Fibroblast of skin of back (primary cell): ENCODE data around the gene FOXP3.

Source experiments
- DNase-seq: peaks from one replicate; pipeline ENCODE4 v3.0.0-alpha.2; 2013

The FOXP3 gene

GRCh38 chrX:49249071-49249470 is 15.4 kb downstream of the FOXP3 start:
- DNase-seq: no peak

DNA sequence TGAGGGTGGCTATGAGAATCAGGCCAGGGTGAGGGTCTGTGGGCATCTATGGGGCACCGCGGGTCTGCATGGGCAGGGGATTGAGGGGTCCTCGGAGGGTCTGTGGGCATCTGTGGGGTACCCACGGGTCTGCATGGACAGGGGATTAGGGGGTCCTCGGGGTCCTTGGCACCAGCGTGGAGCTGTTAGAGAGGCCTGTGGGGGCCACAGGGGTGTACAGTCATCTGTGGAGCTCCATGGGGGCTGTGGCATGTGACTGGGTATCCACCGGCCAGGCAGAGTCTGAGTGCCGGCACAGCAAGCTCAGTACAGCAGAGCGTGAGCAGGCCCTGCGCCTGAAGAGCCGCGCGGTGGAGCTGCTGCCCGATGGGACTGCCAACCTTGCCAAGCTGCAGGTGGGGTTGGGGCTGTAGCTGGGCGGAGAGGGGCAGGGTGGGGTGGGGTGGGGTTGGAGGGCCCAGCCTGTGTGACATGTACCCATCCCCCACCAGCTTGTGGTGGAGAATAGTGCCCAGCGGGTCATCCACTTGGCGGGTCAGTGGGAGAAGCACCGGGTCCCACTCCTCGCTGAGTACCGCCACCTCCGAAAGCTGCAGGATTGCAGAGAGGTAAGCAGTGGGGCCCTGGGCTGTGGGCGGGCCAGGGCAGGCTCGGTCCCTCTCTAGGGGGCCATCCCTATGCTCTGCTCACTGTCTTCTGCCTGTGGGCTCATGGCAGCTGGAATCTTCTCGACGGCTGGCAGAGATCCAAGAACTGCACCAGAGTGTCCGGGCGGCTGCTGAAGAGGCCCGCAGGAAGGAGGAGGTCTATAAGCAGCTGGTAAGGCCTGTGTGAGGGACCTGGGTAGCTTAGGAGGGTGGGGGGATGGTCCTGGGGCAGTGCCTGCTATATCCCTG is 16.3 kb downstream of the FOXP3 start:
- no peak for DNase-seq

DNA sequence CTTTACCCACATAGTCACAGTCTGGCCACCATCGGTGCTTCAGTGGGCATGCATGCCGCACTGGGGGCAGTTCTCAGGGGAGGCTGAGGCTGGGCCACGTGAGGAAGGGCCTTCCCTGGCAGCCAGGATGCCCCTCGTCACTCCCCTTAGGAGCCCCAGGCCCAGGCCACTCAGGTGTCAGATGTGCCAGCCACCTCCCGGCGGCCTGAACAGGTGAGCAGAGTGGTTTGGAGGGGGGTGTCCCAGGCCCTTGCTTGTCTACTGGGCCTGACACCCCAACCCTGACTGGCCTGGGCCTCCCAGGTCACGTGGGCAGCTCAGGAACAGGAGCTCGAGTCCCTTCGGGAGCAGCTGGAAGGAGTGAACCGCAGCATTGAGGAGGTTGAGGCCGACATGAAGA is 17.2 kb downstream of the FOXP3 start:
- no peak for DNase-seq

DNA sequence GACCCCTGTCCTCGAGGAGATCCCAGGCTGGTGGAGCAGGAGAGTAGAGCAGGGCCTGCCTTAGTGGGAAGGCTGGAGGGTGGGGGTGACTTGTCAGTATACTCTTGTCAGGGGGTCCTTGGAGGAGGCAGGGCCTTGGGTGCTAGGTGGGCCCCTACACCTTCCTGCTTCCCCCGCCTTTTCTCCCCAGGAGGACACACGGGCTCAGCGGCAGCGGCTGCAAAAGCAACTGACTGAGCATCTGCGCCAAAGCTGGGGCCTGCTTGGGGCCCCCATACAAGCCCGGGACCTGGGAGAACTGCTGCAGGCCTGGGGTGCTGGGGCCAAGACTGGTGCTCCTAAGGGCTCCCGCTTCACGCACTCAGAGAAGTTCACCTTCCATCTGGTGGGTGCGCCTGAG is 18.0 kb downstream of the FOXP3 start:
- no peak for DNase-seq

- no peak for DNase-seq
Observed at GRCh38 chrX:49244207-49244606, 20.3 kb downstream of the FOXP3 start.

DNA sequence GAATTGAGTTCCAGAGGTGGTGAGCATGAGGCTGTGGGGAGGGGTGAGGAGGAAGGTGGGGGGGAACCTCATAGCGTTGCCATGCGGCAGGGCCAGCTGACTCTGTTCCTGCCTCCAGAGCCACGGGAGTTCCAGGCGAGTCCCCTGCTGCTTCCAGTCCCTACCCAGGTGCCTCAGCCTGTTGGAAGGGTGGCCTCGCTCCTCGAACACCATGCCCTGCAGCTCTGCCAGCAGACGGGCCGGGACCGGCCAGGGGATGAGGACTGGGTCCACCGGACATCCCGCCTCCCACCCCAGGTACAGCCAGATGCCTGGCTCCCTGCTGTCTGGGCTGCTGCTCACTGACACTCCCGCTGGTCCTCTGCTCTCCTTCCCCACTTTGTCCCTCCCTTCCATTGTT is 21.3 kb downstream of the FOXP3 start:
- DNase-seq: no peak

DNA sequence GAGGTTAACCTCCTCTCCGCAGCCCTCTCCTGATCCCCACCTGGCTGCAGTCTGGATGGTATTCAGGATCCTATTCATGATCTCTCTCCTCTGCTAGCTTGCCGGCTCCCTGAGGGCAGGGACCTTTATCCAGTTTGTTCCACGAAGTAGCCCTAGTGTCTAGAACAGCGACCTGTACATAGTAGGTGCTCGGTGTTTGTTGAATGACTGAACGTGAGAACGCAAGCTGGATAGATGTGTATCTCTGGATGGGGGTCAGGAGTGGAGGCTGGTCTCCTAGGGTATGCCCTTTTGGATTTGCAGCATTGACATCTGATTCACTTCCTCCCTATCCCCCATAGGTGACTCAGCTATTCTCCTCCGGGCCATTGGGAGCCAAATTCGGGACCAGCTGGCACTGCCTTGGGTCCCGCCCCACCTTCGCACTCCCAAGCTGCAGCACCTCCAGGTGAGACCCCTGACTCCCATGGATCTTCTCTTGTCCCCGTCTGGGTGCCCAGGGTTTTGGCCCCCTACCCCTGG is 21.9 kb downstream of the FOXP3 start:
- no peak for DNase-seq

- DNase-seq: no peak
Observed at GRCh38 chrX:49238735-49239134, 25.8 kb downstream of the FOXP3 start.

DNA sequence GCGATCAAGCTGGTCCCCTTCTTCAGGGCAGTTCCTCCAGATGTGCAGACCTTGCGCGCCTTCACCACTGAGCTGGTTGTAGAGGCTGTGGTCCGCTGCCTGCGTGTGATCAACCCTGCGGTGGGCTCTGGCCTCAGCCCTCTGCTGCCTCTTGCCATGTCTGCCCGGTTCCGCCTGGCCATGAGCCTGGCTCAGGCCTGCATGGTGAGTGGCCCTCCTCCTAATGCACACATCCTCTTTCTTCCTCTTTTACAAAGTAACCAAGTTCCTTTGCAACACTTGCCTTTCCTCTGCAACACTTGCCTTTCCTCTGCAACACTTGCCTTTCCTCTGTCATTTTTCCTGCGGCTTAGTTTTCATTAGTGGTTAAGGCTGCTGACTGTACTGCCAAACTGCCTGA is 27.4 kb downstream of the FOXP3 start:
- DNase-seq: no peak

GRCh38 chrX:49233887-49234555 is 30.5 kb downstream of the FOXP3 start:
- no peak for DNase-seq

- no peak for DNase-seq
Observed at GRCh38 chrX:49233176-49233575, 31.3 kb downstream of the FOXP3 start, which contains the start of gene CACNA1F. Gene CACNA1F, minus strand, starts transcription at chrX:49233340. Its CDS starts 31 bp downstream, at chrX:49233309.

DNA sequence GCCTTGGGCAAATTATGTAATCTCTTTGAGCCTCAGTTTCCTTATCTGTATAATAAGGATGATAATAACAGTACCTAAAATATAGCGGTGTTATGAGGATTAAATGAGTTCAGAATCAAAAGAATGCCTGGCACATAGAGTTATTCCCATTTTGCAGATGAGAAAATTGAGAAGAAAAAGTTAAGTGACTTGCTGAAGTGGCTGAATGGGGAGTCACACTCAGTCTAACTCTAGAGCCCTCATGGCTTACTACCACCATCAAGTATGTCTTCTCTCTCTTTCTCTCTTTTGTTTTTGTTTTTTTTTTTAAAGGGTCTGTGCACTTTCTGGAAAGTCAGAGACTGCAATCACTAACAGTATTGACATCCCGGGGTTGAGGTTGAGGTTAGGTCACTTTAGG is 32.0 kb downstream of the FOXP3 start:
- DNase-seq: no peak

GRCh38 chrX:49231333-49232000 is 33.0 kb downstream of the FOXP3 start:
- DNase-seq: no peak

DNA sequence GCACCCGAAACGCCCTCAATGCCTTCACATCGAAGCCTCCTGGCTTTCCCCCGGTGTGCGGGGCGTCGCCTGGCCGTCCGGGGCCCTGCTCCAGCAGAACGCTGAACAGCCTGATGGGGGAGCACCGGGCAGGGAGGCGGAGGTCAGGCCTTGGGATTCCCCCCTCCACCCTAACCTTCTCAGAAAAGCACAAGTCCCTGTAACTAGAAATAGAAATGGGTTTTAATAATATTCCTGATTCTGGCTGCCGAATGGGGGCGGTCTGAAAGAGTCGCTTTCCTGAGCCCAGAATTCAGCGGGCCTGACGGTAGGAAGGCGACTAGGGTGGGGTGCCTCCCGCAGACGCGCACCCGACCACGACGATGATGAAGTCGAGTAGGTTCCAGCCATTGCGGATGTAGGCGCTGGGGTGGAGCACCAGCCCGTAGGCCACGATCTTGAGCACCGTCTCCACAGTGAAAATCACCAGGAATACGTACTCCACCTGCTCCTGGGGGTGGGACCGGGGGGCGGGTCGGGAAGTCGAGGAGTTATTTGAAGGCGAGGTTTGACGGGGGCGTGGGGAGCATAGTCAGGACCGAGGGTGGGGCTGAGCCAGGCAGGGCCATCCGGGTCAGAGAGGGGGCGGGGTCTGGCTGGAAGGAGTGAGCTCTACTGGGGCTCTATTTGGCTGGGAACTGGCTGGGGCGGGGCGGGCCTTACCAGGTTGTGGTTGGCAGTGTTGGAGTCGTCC is 33.8 kb downstream of the FOXP3 start:
- peak; percentile 5 for DNase-seq

DNA sequence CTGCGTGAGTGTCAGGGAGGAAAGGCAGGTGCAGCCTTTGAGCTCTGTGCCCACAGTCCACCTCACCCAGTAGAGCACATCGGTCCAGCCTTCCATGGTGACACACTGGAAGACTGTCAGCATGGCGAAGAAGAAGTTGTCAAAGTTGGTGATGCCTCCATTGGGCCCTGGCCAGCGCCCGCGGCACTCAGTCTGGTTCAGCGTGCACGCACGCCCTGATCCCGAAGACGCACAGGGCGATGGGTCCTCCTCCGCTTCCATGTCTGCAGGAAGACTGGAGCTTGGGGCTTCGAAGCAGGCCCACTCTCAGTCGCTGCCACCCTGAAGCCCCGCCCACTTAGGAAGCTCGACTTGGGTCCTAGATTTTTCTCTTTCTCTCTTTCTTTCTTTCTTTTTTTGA is 36.3 kb downstream of the FOXP3 start:
- DNase-seq: no peak

DNA sequence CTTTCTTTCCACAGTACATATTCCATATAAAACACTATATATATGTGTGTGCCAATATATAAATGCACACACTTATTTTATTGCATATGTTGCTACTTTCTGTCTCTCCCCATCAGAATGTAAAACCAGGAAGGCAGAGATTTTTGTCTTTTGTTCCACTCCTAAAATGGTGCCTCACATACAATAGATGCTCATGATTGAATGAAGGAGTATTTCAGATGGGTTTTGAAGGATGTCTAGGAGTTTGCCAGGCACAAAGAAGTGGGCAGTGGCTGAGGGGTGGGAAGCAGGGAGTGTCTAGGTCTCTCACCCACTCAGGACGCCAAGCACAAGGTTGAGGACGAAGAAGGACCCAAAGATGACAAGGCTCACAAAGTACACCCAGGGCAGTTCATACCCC is 36.8 kb downstream of the FOXP3 start:
- no peak for DNase-seq

DNA sequence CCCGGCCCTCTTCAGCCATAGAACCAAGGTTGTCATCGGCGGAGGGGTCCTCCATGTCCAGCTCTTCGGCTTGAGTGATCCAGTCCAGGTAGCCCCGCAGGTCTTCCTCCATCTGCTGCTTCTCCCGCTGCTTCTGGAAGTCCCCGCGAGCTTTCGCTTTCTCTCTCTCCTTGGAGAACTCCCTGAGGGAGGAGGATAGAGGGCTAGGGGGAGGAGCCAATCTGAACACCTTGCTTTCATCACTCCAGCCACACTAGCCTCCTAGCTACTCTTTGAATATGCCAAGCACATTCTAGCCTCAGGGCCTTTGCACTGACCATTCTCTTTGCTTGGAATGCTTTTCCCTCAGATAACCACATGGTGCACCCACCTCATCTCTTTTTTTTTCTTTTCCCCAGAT is 37.6 kb downstream of the FOXP3 start:
- DNase-seq: no peak

DNA sequence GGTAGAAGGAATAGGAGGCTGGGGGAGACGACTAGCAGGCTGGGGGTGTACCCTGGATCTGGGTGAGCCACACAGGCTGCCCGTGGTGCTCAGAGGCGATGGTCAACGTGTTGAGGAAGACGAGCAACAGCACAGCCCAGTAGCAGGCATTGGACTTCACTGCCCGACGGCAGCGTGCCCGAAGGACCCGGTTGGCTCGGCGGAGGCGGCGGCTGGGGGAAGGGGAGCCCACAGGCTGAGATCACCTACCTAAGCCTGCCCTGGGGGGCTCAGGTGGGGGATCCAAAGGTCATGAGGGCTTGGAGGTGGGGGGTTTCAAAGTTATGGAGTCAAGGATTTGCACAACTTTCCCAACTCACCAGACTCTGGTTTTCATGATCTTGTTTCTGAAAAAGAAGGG is 38.7 kb downstream of the FOXP3 start:
- no peak for DNase-seq

DNA sequence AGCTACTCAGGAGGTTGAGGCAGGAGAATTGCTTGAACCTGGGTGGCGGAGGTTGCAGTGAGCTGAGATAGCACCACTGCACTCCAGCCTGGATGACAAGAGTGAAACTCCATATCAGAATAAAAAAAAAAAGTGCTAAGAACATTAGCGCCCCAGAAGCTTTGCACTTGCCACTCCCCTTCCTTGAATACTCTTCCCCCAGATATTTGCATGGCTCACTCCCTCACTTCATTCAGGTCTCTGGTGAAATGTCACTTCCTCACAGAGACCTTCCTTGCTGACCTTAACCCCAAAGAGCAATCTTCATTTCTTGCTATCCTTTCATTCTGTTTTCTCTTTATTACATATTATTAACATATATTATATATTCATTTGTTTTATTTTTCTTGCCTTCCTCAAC is 42.6 kb downstream of the FOXP3 start:
- no peak for DNase-seq

DNA sequence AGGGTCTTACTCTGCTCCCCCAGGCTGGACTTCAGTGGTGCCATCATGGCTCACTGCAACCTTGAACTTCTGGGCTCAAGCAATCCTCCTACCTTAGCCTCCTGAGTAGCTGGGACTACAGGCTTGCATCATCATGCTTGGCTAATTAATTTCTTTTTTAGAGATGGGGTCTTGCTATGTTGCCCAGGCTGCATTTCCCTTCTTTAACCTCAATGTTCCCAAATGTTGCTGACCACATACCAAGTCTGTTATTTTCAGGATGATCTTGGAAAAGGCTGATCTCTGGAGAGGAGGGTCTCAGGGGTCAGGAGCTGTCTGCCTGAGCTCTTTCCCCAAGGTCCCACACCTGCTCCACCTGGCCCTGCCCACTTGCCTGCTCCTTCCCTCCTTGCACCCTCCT is 44.4 kb downstream of the FOXP3 start:
- no peak for DNase-seq

- DNase-seq: no peak
Observed at GRCh38 chrX:49214996-49215526, 49.4 kb downstream of the FOXP3 start.

DNA sequence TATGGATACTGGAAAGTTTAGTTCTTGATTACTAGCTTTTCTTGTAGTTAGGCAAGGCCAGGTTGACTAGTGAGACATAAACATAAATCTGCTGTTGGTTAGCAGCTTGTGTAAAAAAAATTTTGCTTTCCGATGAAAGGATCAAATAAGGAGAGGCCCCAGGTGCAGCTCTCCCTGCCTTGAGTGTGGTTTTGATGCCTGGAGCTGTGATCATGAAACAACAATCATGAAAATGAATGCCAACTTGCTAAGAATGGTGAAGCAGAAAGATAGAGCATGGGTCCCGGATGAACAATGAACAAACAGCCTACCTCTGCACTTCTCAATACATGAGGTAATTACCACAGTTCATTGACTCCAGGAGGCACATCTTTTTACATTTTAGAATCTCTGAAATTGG is 50.1 kb downstream of the FOXP3 start:
- no peak for DNase-seq
